GM12801 (cell line): Measurements from ENCODE around the gene PDCD1.

Experiments used
- TF ChIP-seq, protein P1 (sequence below): IDR thresholded peaks from one replicate; pipeline ENCODE4 v1.5.1; 2011; ENCODE audit warnings: control low read depth; ENCODE audit not compliant: insufficient read length; ENCODE audit errors: extremely low read depth

PDCD1 gene

GRCh38 chr2:241852981-241853631 lies 5.6 kb downstream of the PDCD1 start:
- TF ChIP-seq, protein P1, sequence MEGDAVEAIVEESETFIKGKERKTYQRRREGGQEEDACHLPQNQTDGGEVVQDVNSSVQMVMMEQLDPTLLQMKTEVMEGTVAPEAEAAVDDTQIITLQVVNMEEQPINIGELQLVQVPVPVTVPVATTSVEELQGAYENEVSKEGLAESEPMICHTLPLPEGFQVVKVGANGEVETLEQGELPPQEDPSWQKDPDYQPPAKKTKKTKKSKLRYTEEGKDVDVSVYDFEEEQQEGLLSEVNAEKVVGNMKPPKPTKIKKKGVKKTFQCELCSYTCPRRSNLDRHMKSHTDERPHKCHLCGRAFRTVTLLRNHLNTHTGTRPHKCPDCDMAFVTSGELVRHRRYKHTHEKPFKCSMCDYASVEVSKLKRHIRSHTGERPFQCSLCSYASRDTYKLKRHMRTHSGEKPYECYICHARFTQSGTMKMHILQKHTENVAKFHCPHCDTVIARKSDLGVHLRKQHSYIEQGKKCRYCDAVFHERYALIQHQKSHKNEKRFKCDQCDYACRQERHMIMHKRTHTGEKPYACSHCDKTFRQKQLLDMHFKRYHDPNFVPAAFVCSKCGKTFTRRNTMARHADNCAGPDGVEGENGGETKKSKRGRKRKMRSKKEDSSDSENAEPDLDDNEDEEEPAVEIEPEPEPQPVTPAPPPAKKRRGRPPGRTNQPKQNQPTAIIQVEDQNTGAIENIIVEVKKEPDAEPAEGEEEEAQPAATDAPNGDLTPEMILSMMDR = no peak

- TF ChIP-seq, protein P1 = no peak
These were observed 6.3 kb downstream of the PDCD1 start for GRCh38 chr2:241852116-241852980.

DNA sequence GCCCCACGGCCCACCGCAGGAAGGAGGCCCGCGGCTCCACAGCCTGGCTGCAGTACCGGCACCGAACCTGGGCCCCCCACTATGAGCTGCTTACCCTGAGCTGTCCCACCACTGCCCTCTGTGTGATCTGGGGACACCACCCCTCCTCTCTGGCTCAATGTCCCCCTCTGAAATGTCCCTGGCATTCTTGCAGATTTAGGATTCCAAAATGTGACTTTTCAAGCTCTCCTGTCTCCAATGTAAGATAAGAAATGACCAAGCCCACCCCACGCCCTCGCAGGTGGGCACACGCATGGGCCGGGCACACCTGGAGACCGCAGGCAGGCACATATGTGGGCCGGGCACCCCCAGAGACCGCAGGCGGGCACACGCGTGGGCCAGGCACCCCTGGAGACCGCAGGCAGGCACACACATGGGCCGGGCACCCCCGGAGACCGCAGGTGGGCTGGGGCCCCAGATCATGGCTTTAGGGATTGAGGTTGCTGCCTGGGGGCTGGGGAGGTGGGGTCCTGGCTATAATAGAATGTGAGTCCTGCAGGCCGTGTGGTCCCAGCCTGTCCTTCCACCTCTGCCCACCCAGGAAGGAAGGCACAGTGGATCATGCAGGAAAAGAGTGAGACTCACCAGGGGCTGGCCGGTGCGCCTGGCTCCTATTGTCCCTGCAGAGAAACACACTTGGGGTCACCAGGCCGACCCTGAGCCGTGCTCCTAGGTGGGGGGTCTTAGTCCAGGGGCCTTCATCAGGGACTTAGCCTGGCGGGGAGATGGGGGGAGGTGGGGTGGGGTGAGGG lies 7.2 kb downstream of the PDCD1 start:
- TF ChIP-seq, protein P1 = no peak

DNA sequence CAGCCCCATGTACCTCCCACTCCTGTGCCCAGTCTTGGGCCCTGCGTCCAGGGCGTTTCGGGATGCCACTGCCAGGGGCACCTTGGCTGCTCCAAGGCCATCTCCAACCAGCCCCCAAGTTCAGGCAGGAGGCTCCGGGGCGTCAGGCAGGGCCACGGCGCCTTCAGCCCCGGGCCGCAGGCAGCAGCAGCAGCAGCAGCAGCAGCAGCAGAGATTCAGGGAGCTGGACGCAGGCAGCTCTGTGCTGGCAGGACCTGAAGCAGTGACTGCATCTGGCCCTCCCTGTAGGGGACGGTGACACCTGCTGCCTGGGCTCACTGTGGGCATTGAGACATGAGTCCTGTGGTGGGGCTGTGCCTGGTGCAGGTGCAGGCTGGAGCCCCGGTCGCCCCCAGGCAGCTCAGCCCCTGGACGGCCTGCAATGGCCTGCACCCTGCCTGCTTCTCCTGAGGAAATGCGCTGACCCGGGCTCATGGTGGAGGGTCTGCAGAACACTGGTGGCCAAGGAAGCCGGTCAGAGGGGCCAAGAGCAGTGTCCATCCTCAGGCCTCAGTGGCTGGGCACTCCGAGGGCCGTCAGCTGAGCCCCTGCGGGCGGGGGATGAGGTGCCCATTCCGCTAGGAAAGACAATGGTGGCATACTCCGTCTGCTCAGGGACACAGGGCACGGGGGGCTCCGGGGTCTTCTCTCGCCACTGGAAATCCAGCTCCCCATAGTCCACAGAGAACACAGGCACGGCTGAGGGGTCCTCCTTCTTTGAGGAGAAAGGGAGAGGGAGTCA lies 8.0 kb downstream of the PDCD1 start:
- TF ChIP-seq, protein P1 = no peak

DNA sequence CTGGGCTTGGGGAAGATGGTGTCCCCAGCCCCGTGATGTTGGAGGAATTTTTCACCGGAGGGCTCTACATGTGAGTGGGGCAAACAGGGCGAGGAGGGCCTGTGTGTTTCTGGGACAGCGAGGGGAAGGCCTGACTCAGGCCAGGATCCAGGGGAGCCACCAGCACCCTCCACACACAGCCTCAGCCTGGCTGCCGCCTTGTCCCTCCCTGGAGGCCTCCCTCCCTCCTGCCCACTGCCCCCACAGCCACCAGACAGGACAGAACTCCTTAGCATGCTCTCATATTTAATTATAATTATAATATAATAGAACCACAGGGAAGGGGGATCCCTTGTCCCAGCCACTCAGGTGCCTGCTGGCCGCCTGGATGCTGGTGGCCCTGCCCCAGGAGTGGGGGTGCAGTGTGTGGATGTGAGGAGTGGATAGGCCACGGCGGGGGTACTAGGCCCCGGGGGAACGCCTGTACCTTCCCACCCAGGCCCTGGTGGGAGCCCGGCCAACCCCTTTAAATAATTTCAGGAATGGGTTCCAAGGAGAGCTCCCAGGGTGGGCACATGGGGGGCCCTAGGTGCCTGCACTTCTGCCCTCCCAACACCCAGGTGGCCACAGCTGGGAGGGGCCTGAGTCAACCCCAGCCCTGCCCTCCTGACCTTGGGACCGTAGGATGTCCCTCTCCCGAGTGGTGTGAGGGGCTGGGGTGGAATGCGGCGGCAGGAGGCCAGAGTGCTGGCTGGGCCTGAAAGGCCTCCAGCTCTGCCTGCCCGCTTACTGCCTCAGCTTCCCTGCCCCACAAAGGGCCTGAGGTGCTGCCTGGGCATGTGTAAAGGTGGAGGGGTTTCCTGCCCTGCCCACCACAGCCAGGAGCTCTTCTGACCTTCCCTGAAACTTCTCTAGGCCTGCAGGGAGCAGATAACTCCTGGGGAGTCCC lies 8.8 kb downstream of the PDCD1 start:
- TF ChIP-seq, protein P1 = no peak

DNA sequence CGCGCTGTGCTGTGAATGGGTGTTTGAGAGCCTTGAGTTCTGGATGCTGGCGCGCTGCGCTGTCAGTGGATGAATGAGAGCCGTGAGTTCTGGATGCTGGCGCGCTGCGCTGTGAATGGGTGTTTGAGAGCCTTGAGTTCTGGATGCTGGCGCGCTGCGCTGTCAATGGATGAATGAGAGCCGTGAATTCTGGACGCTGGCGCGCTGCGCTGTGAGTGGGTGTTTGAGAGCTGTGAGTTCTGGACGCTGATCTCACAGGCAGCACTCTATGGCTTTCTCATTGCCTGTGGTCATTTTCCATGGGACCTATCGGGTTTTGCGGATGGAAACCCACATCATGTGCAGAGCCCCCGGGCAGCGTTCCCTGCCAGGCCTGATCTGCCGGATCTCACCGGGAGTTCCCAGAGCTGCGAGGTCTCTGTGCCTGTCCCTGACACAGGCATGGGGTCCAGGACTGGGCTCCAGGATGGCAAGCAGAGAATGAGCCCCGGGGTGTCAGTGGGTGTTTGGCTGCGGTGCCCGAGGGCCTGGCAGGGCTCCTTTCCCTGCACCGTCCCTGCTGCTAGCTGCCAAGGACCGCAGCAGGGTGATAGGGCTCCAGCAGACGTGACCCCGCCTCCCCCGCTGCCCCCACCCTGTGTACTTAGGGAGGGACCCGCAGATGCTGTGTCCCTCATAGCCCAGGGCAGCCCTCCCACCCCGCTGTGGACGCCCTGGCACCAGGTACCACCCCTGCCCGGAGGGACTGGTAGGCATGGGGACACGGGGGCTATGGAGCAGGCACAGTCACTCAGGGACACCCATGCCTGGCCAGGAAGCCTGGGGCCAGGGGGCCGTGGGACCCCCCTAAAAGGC lies 9.7 kb downstream of the PDCD1 start:
- TF ChIP-seq, protein P1 = no peak
